ENCODE results near the gene HTR2B.

HTR2B gene

GRCh38 chr2:231123362-231123898 is 1.4 kb downstream of the HTR2B start:
- Histone ChIP-seq H3K4me1 (ENCODE audit: insufficient read depth, poor library complexity, severe bottlenecking) (peaks cover 16% of the 10 kb centered on the region), H3K27me3 (ENCODE audit: insufficient read depth, poor library complexity, severe bottlenecking) (no peaks in the 10 kb centered on the region), H3K27ac (ENCODE audit: poor library complexity, severe bottlenecking) (no peak overlapping the region), H3K4me3 (ENCODE audit: severe bottlenecking) (no peak overlapping the region), H3K9me3 (ENCODE audit: severe bottlenecking) (no peaks in the 10 kb centered on the region), H3K36me3 (ENCODE audit: low read depth) (no peaks in the 10 kb centered on the region; the same call in 1 of the 2 replicates)
- TF ChIP-seq CTCF (IDR thresholded peaks at IDR 0.05; ENCODE audit: poor library complexity, severe bottlenecking) = no peak
- ATAC-seq (ENCODE audit: low read depth) (no peak), DNase-seq (ENCODE audit: low spot score) (no peak)

DNA sequence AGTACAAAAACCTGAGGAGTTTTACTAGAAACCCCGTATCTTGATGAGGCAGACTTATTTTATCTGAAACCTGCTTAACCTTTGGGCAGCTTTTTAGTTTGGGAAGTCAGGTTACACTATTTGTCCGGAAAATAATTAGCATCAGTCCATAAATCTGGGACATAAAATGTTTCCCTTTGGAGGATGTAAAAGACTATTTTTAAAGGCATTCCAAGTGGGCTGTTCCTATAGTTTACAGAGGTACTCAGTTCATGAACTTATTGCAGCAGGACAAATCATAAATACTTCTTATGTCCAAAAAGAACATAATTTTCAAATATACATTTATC is 6.3 kb downstream of the HTR2B start:
- ATAC-seq (ENCODE audit: low read depth) = no peak
- H3K27me3 ChIP-seq (ENCODE audit: insufficient read depth, poor library complexity, severe bottlenecking) = no peaks in the 10 kb centered on the region
- no peaks in the 10 kb centered on the region for H3K9me3 ChIP-seq (ENCODE audit: severe bottlenecking)

DNA sequence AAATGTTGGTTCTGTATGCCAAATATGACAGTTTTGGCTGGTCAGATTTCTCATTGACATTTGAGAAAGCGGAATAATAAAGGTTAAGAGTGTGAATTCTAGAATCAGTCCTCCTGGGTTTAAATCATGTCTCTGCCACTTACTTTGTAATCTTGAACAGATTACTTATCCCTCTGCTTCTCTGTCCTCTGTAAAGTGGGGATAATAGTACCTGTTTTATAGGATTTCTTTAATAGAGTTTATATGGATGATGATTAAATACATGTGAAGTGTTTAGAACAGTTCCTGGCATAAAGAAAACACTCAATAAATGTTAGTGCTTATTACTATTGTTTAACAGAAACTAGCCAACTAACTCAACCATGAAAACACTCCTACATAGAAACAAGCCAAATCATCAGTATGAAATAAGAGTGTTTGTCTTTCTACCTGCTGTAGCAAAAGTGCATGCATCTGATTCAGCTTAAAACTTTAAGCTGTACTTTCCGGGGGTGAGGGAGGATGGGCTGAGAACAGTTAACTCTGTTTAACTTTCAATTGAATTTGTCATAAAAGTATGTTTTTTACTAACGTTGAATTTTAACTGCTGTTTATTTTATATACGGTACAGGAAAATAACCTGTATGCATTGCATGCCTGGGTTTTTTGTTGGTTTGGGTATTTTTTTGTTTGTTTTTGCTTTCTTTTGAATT is 6.8 kb downstream of the HTR2B start:
- Histone ChIP-seq H3K4me3 (ENCODE audit: severe bottlenecking) (no peak overlapping the region), H3K27me3 (ENCODE audit: insufficient read depth, poor library complexity, severe bottlenecking) (no peaks in the 10 kb centered on the region), H3K9me3 (ENCODE audit: severe bottlenecking) (no peaks in the 10 kb centered on the region), H3K27ac (ENCODE audit: poor library complexity, severe bottlenecking) (no peak overlapping the region), H3K36me3 (ENCODE audit: low read depth) (peaks cover 6% of the 10 kb centered on the region), H3K4me1 (ENCODE audit: insufficient read depth, poor library complexity, severe bottlenecking) (peaks cover 4% of the 10 kb centered on the region)
- ATAC-seq (ENCODE audit: low read depth) = no peak
- TF ChIP-seq CTCF (IDR thresholded peaks at IDR 0.05; ENCODE audit: poor library complexity, severe bottlenecking) = no peak
- no peak for DNase-seq (ENCODE audit: low spot score)

More for the DNA sequence above, 6.3 kb downstream of the HTR2B start:
- TF ChIP-seq CTCF (IDR thresholded peaks at IDR 0.05; ENCODE audit: poor library complexity, severe bottlenecking) = no peak
- H3K4me1 ChIP-seq (ENCODE audit: insufficient read depth, poor library complexity, severe bottlenecking) = peaks cover 2% of the 10 kb centered on the region
- H3K36me3 ChIP-seq (ENCODE audit: low read depth) = peaks cover 1% of the 10 kb centered on the region
- H3K27ac ChIP-seq (ENCODE audit: poor library complexity, severe bottlenecking) = no peak overlapping the region
- DNase-seq (ENCODE audit: low spot score) = no peak
- H3K4me3 ChIP-seq (ENCODE audit: severe bottlenecking) = no peak overlapping the region

- no peaks in the 10 kb centered on the region for H3K27me3 ChIP-seq (ENCODE audit: insufficient read depth, poor library complexity, severe bottlenecking)
- peaks cover 13% of the 10 kb centered on the region for H3K36me3 ChIP-seq (ENCODE audit: low read depth)
- TF ChIP-seq CTCF (IDR thresholded peaks at IDR 0.05; ENCODE audit: poor library complexity, severe bottlenecking) = no peak
- no peak overlapping the region for H3K4me3 ChIP-seq (ENCODE audit: severe bottlenecking)
- no peaks in the 10 kb centered on the region for H3K9me3 ChIP-seq (ENCODE audit: severe bottlenecking)
- DNase-seq (ENCODE audit: low spot score) = no peak
- H3K27ac ChIP-seq (ENCODE audit: poor library complexity, severe bottlenecking) = no peak overlapping the region
- ATAC-seq (ENCODE audit: low read depth) = no peak
- H3K4me1 ChIP-seq (ENCODE audit: insufficient read depth, poor library complexity, severe bottlenecking) = peaks cover 4% of the 10 kb centered on the region
Measured at GRCh38 chr2:231117148-231117547, 7.7 kb downstream of the HTR2B start.

- Histone ChIP-seq H3K27ac (ENCODE audit: poor library complexity, severe bottlenecking) (no peak overlapping the region), H3K4me1 (ENCODE audit: insufficient read depth, poor library complexity, severe bottlenecking) (peaks cover 4% of the 10 kb centered on the region), H3K27me3 (ENCODE audit: insufficient read depth, poor library complexity, severe bottlenecking) (no peaks in the 10 kb centered on the region), H3K36me3 (ENCODE audit: low read depth) (peaks cover 14% of the 10 kb centered on the region), H3K4me3 (ENCODE audit: severe bottlenecking) (no peak overlapping the region), H3K9me3 (ENCODE audit: severe bottlenecking) (no peaks in the 10 kb centered on the region)
- no peak for TF ChIP-seq CTCF (IDR thresholded peaks at IDR 0.05; ENCODE audit: poor library complexity, severe bottlenecking)
- ATAC-seq (ENCODE audit: low read depth) = no peak
- no peak for DNase-seq (ENCODE audit: low spot score)
Measured at GRCh38 chr2:231115651-231116050, 9.2 kb downstream of the HTR2B start.

All from RWPE2 (cell line).